ENCODE measurements around the gene BNC2.

DNA sequence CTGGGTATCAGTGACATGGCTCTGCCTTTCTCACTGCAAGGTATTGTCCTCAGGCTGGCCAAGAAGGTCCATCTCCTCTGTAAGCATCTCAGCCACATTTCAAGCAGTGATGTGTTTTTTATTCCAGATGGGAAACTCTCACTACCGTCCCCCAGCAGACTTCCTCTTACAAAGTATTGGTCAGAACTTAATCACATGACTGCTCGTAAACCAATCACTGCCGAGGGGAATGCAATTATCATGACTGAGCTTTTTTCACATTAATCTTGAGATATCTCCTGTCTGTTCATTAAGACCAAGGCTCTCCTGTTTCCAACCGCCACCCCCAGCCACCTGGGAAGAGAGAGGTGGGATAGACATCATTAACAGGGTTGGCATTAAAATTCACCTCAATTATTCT lies 76.4 kb downstream of the BNC2 start:
- no peak for TF ChIP-seq EP300 (IDR thresholded peaks at IDR 0.05; ENCODE audit: borderline replicate concordance)
- no peak for TF ChIP-seq CEBPB (IDR thresholded peaks at IDR 0.05)

All from Ishikawa (cell line).